Effector CD4-positive, alpha-beta T cell (primary cell): Measurements from ENCODE around the gene OVCH1. TPM values are rescaled to one million over a fixed set of nuclear protein-coding genes. Genes with fewer than 3 reads are reported as not detected.

Experiments
- DNase-seq: peaks from one replicate; pipeline ENCODE4 v3.0.0-alpha.2; 2020
- total RNA-seq: gene quantifications from one replicate; lab custom pipeline; 2026; lab: John Stamatoyannopoulos, UW

Gene OVCH1
- not detected for total RNA-seq

DNA sequence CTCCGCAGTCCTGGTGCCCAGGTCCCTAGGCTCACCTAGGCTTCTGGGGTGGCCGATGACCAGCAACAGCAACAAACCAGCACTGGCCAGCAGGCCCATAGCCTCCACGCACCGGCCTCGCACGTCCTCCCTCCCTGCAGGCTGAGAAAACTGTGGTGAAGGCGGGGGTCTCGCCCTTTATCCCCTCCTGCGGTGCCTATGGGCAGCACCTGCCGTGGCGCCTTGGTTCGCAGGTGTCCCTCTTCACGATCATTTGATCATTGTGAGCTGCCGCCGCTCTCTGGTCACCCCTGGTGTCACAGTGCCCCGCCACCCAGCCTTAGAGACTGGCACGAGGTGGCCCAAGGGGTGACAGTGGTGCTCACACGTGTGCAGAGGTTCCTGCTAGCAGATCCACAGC is at the start of gene OVCH1:
OVCH1 (minus strand) TSS at position 99 of the 400 bp plus-strand sequence; CDS start at position 99, 0 bp downstream.
- DNase-seq = no peak

- DNase-seq = no peak
Observed at GRCh38 chr12:29547151-29547632, 49.7 kb upstream of the OVCH1 start.

GRCh38 chr12:29546000-29546399 is 48.5 kb upstream of the OVCH1 start:
- no peak for DNase-seq

DNA sequence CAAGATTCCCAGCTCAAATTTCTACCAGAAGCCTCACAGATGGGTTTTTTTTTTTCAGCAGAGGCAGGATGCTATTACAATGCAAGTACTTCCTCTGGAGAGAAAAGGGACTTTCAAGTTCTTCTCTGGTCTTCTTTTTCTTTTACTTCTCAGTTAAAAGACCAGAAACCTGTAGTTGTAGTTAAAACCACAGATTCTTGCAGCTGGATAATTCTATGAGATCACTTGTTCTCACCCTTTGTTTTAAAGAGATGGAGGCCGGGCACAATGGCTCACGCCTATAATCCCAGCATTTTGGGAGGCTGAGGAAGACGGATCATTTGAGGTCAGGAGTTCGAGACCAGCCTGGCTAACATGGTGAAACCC is 47.6 kb upstream of the OVCH1 start:
- DNase-seq = no peak

GRCh38 chr12:29544428-29545101 is 47.1 kb upstream of the OVCH1 start:
- no peak for DNase-seq

GRCh38 chr12:29543036-29543435 is 45.5 kb upstream of the OVCH1 start:
- DNase-seq = no peak

DNA sequence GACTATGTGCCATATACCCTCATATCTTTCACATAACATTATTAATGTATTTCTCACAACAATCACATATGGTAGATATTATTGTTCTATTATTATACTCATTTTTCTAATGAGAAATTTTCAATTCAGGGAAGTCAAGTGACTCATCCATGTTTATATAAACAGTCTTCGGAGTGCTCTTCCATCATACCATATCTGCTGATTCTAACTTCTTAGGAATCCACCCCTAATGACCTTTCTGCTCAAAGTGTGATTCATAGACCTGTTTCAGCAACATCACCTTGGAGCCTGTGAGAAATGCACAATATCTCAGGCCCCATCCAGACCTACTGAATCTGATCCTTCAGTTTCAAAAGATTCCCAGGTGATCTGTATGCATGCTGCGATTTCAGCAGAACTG is 39.8 kb upstream of the OVCH1 start:
- DNase-seq = no peak

DNA sequence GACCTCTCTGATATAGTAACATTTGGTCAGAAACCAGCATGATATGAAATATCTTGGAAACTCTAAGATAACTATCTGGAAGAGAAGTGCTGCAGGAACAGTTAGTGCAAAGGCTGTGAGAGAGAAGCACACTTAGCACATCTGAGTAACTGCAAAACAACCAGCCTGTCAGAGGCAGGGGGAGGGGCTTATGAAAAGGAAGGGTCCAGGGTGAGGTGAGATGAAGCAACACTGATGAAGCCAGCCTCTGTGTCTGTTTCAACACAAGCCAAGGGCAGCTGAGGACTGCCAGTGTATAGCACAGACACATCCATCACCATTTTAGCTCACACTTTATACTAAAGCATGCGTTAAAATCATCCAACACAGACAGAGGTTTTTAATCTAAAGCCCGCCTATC is 37.4 kb upstream of the OVCH1 start:
- DNase-seq = no peak

- no peak for DNase-seq
Observed at GRCh38 chr12:29533815-29534489, 36.5 kb upstream of the OVCH1 start.

DNA sequence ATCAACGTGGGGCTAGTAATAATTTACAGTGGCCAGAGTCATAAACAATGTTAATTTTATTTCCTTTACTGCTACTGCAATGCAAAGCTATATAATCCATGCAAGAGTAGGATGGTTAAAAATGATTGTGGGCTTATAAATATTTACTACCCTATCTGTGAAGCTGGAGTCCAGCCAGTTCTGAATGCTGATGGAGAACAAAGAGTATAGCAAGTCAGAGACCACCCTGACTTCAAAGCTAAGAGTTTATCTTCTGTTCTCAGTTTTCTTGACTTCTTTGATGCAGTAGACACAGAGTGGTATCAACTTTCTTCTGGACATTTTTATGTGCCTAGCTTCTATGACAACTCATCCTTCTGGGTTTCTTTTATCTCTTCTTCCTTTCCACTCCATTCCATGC is 34.0 kb upstream of the OVCH1 start:
- no peak for DNase-seq

- no peak for DNase-seq
Observed at GRCh38 chr12:29530436-29530835, 33.0 kb upstream of the OVCH1 start.

DNA sequence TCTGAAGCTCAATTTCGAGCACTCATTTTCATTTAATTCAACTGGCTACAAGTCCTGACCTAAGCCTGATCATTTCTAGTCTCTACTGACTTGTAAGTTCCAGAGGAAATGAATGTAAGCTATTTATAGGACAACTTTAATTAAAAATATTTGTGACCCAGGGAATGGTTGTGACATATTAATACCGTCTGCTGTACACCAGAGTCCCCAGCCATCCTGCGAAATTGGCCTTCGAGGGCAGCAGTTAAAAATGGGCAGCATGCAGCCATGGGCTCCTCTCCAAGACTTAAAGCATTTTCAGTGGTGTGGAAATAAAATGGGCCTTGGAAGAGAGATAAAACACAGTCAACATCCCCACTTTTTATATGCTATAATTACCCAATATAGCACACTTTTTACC is 30.7 kb upstream of the OVCH1 start:
- DNase-seq = no peak

GRCh38 chr12:29521951-29522350 is 24.5 kb upstream of the OVCH1 start:
- DNase-seq = no peak

DNA sequence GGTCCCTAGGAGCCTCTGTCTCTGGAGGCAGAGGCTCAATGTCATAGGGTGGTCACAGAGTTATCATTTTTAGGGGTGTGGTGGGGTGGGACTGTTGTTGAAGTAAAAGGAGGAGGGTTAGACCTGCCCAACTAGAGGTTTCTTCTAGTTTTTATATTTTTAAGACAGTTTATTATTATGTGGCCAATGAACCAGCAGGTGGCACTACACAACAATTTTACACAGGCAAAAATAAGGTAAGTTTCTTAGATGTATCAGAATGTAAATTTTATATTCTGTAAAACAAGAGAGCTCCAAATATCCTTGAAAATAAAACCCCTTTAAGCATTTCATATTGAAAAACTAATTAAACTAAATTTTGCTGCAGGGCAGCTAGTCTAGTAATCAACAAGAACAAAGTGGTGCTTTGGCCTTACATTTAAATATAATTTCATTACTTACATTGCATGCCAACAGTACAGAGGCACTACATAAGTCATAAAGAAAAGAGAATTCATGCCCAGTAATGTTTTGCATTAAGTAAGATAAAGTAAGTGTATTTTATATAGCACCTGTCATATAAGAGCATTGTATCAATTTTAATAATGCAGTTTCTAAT is 22.2 kb upstream of the OVCH1 start:
- peak; percentile 8 for DNase-seq

GRCh38 chr12:29518407-29518806 is 20.9 kb upstream of the OVCH1 start:
- DNase-seq = no peak

DNA sequence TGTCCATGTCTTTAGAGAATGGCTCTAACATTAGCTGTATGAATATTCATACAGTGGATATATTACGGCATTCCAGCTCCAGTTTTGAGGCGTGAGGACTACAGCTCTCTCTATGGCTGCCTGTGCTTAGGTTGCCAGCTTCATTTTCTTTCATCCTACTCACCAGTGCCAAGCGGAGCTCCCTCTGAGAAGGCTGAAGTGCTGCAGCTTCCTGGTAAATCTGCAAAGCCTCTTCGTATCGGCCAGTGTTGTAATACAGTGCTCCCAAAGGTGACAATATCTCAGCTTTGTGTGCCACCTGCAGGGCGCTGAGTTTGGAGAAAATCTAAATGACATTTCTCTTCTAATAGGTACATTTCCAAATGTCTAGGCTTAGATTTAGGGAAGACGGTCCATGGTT is 19.8 kb upstream of the OVCH1 start:
- no peak for DNase-seq

GRCh38 chr12:29516431-29516875 is 19.0 kb upstream of the OVCH1 start:
- no peak for DNase-seq

GRCh38 chr12:29510591-29511185 is 13.2 kb upstream of the OVCH1 start:
- no peak for DNase-seq

DNA sequence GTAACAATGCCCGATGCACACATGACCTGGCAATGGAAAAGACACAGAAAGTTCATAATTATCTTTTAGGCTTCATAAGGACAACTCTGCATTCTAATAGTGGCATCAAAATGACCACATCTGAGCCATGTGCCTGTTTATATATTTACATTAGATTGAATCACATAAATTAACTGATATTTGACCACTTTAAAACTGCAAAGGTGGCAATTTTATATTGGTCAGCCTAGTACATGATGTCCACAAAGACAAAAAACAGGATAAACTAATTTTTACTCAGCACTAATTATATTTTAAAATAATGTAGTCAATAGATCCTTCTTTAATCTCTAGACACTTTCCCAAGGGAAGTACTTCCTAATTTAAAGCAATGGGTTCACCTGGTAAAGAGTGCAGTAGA is 12.0 kb upstream of the OVCH1 start:
- DNase-seq = no peak

DNA sequence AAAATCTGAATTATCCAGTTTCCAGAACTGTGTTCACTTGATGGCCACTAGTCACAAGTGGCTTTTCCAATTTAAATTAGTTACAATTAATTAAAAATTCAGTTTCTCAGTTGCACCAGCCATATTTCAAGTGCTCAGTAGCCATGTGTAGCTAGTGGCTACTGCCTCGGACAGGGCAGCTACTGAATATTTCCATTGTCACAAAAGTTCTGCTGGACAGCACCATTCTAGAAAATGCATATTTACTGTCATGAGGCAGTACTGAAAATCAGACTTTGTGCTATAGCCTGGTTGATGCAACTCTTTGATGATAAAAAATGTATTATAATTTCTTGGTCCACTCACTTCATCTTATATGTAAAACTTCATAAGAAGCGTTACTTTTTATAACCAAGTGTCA is 11.5 kb upstream of the OVCH1 start:
- no peak for DNase-seq

DNA sequence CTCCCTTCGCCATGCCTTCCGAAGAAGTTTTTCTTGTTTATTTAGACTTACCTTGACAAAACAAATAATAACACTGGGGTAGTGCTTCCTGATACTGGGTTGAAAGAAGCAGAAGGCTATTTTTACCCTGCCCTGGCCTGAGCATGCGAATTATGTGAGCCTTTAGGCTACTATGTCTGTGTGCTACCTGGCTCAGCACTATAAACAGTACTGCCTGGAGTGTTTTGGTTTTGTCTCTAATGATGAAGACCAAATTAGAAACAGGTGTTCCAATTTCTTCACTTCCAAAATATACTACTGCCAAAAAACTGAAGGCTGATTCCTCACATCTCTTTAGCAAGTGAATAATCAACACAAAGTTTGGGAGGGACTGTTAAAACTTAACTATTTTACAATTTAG is 7.6 kb upstream of the OVCH1 start:
- no peak for DNase-seq

DNA sequence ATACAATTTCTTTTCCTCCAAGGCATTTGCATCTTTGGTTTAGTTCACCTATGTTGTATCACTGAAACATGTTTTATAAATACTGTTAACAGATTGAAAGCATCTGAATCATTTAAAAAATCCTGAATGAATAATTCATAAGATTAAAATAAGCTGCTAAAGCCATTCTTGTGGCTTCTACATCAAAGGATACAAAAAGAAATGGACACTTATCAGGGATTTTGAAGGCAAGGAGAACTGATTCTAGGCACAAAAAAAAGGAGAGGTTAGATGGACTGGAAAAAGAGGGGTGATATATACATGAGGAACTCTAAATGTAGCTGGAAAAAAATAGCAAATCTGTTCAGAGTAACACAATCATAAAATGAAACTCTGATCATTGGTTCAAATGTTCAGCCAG is 5.8 kb upstream of the OVCH1 start:
- DNase-seq = no peak

DNA sequence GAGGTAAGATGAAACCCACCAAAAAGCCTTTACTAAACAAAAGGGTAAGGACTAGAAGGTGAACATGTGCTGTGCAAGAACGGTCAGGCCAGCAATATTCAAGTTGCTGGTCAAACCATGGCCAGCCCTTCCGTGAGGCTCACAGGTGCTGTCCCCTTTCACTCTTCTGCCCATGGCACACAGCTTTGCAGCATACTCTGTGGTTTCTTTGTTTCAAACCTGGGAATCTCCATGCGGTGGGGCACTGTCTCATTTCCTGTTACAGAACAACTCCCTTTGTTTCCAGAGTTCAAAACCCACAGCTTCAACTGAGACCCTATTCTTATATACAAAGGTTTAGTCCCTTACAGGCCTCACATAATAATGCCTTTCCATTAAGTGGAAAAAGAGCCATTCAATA is 1.7 kb upstream of the OVCH1 start:
- DNase-seq = no peak

- DNase-seq = no peak
Observed at GRCh38 chr12:29492891-29493290, 4.6 kb downstream of the OVCH1 start.
